HG03064 (cell line): Measurements from ENCODE around the gene NVL.
"Not testable (repeated sequence)": the region's sequence is repeated elsewhere in the genome, so short reads cannot be mapped to it uniquely, and the experiment has no call there.

Experiments
- ATAC-seq: cut with Tn5 transposase; IDR thresholded peaks from one replicate; pipeline ENCODE4 v1.9.1; 2021; ENCODE audit warnings: low read depth; ENCODE audit not compliant: unreplicated experiment

The NVL gene

GRCh38 chr1:224238212-224238611 is 91.8 kb downstream of the NVL start:
- no peak for ATAC-seq

GRCh38 chr1:224237119-224237881 is 92.7 kb downstream of the NVL start:
- no peak for ATAC-seq

DNA sequence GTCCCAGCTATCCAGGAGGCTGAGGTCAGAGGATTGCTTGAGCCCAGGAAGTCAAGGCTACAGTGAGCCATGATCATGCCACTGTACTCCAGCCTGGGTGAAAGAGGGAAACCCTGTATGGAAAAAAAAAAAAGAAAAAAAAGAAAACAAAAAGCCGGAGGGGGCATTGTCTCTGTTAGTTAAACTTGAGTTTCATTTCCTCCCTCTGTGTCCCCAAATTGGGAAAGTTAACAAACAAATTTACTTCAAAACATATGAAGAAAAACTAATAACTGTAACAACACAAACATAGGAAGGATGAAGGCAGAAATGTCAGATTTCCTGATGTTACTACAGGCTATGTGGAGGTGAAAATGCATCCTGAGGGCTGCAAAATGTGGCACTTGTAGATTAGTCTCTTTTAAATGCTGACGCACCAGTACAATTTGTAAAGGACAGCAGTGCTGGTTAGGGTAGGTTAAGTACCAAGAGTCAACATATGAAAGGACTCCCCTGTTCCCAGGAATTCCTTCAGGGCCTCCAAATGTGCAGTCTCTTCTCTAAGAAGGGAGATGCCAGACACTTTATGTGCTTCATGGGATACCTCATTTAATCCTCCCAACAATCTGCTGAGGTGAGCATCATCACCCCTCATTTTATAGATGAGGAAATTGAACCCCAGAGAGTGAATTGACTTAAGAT is 94.0 kb downstream of the NVL start:
- ATAC-seq = no peak

DNA sequence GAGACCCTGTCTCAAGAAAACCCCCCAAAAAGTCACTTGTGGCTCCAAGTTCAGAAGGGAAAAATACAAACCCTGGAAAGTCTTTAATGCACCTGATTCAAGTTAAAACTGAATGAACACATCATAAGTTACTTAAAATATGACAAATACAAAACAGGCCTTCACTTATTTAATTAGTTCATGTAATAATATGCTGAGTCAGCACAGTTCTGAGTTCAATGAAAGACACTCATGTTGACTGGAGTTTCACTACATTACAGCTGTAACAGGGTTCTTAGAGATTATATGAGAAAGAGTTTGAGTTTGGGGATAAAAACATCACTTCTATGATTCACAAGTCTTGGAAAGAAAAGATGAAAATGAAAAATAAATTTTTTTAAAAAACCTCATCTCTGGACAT is 96.0 kb downstream of the NVL start:
- no peak for ATAC-seq

- no peak for ATAC-seq
Observed at GRCh38 chr1:224226849-224227502, 103.0 kb downstream of the NVL start.

DNA sequence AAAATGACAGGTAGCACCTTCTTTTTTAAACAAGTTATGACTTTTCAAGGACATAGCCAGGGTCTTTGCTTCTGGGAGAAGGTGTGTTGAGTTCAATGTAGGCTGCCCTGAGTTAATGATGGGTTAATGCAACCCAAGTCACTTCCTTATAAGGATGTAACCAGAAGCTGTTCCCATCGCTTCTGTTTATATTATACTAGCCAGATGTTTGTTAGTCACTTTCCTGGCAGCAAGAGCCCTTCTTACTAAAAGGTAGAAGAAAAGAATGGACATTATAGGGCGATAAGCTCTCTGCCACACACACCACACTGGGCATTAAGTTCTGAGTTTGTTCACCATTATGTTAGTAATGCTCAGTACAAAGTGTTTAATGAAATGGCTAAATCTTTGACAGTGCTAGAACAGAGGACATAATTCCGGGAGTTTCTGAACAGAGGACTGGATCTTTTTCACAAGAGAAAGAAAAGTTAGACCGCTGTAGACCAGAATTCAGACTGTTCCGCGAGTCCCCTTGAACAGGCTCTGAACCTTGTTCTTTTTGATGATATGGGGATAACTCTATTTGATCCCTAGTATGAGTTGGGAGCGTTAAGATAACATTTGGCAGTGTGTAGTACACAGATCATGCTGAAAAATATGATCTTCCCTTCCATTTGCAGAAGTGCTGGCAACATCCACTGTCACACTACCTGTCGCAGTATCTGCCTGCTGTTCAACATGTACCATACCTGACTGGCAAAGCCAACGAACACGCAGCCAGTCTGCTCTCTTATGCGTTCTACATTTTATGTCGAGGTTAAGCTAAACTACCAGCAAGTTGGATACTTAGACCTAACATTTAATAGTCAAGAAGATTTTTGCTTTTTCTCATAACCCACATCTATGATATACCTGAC is 105.9 kb downstream of the NVL start:
- no peak for ATAC-seq

DNA sequence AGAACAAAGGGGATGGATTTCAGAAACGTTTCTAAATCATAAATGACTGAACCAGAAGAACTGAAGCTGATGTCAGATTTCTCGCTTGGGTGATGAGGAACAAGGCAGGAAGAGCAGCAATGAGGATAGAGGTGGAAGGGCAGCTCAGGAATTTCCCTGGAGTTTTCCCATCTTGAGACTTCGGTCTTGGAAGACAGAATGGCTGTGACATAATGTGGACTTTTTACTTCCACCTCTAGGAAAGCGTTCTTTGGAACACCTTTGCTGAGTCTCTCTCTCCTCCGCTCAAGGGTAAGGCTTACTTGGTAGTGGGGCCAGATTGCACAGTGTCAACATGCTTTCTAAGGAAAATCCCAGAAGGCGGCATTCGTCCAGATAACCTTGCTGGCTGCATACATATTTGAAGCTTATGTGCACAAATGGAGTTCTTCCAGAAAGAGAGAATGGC is 110.3 kb downstream of the NVL start:
- ATAC-seq = no peak

GRCh38 chr1:224219011-224219611 is 110.9 kb downstream of the NVL start:
- ATAC-seq = no peak

DNA sequence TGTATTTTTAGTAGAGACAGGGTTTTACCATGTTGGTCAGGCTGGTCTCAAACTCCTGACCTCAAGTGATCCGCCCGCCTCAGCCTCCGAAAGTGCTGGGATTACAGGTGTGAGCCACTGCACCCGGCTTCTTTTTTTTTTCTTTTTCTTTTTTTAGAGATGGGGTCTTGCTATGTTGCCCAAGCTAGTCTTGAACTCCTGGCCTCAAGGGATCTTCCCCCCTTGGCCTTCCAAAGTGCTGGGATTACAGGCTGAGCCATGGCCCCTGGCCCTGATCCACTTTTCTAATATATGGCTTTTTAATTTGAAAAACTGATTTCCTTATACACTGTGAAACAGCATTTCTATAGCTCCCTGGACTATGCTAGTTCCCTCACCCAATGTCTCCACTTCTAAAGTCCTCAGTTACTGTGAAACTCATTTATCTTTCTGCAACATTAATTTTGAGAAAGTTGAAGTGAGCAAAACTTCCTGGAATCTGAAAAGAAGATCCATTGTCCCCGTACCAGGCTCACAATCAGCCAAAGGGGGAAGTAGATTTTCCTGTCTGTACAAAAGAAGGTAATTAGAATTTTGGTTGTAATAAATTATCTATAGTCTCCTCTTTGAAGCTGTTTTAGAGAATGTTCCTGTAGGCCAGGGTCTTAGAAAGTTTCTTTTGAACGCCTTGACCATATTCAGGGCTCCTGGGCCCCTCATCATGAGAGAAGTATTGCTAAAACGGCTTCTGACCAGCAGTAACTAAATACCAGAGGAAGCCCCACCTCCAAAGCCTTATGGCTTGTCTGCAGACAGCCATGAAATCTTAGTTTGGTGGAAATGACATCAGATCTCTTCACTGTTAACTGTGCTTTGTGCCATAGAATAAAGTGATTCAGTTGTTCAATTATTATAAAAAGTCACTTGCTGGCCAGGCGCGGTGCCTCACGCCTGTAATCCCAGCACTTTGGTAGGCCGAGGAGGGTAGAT is 112.0 kb downstream of the NVL start:
- no peak for ATAC-seq

- no peak for ATAC-seq
Observed at GRCh38 chr1:224216382-224216781, 113.6 kb downstream of the NVL start.

- ATAC-seq = no peak
Observed at GRCh38 chr1:224213438-224214119, 116.4 kb downstream of the NVL start.

DNA sequence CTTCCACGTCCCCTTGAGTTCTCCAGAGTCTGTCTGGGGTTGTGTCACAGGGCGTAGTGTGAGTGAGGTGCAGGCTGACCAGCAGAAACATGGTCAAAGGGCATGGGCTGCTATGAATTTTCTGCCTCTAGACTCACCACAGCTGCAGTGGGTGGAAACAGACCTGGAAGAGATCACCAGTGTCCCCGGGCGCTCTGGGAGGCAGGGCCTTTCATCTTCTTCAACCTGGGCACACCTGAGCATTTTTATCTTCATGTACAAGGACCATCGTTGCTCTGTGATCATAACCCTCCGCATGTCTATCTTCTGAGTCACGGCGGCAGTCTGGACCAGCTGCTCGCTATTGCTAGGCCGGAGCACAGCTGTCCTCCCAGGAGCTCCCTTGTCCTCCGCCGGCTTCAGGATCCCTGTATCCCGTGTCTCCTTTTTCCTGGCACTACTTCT is 117.3 kb downstream of the NVL start:
- ATAC-seq = no peak

GRCh38 chr1:224211206-224211962 is 118.6 kb downstream of the NVL start:
- ATAC-seq = no peak

- not testable (repeated sequence) for ATAC-seq
Observed at GRCh38 chr1:224205931-224206538, 123.9 kb downstream of the NVL start.

DNA sequence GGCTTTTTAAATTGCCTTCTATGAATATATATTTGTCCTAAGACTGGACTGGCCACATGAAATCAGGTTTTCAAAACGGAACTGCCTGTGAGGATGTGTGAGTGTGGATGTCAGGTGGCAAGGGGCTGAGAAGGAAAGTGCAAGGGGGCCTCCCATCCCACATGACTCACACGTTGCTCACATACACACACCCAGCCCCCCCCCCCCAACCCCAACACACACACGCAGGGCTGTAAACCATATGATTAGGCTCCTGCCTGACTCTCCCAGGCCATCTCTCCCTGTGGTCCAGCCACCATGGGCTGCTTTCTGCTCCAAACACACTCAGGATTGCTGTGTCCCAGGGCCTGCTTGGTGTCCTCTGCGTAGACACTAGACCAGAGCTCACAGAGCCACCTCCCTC is 124.5 kb downstream of the NVL start:
- ATAC-seq = no peak

- peak; percentile 52 for ATAC-seq
Observed at GRCh38 chr1:224203243-224204016, 126.5 kb downstream of the NVL start.

DNA sequence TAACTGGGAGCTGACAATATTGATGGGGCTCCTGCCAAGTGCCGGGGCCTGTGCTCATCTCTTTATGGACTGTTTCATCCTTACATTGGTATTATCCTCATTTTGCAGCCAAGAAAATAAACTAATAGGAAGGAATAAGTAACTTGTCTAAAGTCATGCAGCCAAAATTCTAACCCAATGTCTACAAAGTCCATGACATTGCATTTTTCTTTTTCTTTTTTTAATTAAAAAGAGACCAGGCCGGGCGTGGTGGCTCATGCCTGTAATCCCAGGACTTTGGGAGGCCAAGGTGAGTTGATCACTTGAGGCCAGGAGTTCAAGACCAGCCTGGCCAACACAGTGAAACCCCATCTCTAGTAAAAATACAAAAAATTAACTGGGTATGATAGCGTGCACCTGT is 128.1 kb downstream of the NVL start:
- no peak for ATAC-seq
